ENCODE data around the gene CSNK2A1. TPM values are rescaled to one million over a fixed set of nuclear protein-coding genes. Genes with fewer than 3 reads are reported as not detected.

Gene CSNK2A1
- total RNA-seq, 4 donors from 2014 or later: 67.5 to 86.3 (median 78.9) TPM

- Histone ChIP-seq H3K4me3 (no peak overlapping the region), H3K36me3 (peaks cover 10 to 90% (median 26%) of the 10 kb centered on the region in 3 donors), H3K27me3 (no peaks in the 10 kb centered on the region), H3K27ac (no peak overlapping the region), H3K9me3 (no peaks in the 10 kb centered on the region), H3K4me1 (peaks cover 0 to 18% (median 0%) of the 10 kb centered on the region in 3 donors)
- TF ChIP-seq POLR2A (IDR thresholded peaks at IDR 0.05) (no peak), CTCF (IDR thresholded peaks at IDR 0.05) (no peak)
- DNase-seq: no peak
- intact Hi-C loops (cut with DNase I): no loop called here
- 73 to 89% methylated on average over 11 to 13 of the region's 21 CpGs for WGBS, 2 donors
Observed at GRCh38 chr20:430091-430999, 113.2 kb downstream of the CSNK2A1 start.

- Histone ChIP-seq H3K4me3 (no peak overlapping the region), H3K27ac (no peak overlapping the region), H3K27me3 (no peaks in the 10 kb centered on the region), H3K36me3 (peaks cover 8 to 96% (median 18%) of the 10 kb centered on the region in 3 donors), H3K9me3 (no peaks in the 10 kb centered on the region), H3K4me1 (peaks cover 0 to 7% (median 0%) of the 10 kb centered on the region in 3 donors)
- WGBS, 2 donors: 91 to 93% methylated on average over 5 to 7 of the region's 14 CpGs
- TF ChIP-seq CTCF (IDR thresholded peaks at IDR 0.05) (no peak), POLR2A (IDR thresholded peaks at IDR 0.05) (no peak)
- no peak for DNase-seq
- intact Hi-C loops (cut with DNase I): no loop called here
Observed at GRCh38 chr20:428658-429200, 114.9 kb downstream of the CSNK2A1 start.

DNA sequence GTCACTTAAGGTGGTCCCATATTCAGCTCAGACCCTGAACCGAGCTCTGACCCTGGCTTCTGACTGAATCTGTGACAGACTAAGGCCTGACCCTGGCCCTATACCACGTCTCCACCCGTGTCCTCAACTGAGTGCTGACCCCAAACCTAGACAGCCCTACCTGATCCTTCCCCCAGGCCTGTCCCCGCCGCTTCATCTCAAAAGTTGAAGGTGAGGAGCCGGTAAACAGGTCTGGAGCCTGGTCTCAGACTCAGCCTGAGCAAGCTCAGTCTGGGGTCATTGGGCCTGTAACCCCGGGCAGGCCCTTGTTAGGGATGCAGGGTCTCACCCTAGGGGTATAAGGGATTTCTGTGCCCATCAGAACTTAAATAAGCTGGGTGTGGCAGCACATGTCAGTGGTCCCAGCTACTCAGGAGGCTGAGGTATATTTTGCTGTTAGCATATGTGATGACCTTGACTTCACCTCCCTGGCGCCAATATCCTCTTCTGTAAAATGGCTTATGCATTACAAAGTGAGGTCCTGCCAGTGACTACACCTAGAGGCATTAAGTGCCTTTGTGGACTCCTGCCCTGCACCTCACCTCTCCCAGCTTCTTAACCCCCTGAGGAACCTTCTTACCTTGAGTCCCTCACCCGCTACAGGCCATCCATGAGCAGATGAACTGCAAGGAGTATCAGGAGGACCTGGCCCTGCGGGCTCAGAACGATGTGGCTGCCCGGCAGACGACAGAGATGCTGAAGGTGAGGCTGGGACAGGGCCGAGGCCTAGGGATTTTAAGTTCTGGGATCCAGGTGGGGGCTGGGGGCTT lies 115.5 kb downstream of the CSNK2A1 start:
- Histone ChIP-seq H3K4me1 (peaks cover 0 to under 1% (median 0%) of the 10 kb centered on the region in 3 donors), H3K9me3 (no peaks in the 10 kb centered on the region), H3K4me3 (no peak overlapping the region), H3K36me3 (peaks cover 8 to 100% (median 18%) of the 10 kb centered on the region in 3 donors), H3K27ac (no peak overlapping the region), H3K27me3 (no peaks in the 10 kb centered on the region)
- intact Hi-C loops (cut with DNase I): no loop called here
- no peak for TF ChIP-seq CTCF (IDR thresholded peaks at IDR 0.05)
- no peak for TF ChIP-seq POLR2A (IDR thresholded peaks at IDR 0.05)
- WGBS, 2 donors: 91 to 92% methylated on average over 5 to 10 of the region's 14 CpGs
- no peak for DNase-seq

DNA sequence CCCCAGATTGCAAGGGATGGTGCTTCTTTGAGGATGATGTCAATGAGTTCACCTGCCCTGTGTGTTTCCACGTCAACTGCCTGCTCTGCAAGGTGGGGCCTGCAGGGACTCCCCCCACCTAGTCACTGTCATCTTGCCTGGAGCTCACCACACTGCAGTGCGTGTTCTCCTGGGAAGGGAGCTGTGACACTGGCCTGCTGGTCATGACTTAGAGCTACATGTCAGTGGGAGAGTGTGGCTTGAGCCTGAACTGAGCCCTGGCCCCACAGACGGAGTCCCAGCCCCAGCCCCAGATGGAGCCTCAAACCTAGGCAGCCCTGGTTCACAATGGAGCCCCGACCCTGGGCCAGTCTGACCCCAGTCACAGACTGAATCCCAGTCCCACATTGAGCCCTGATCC lies 116.2 kb downstream of the CSNK2A1 start:
- Histone ChIP-seq H3K9me3 (no peaks in the 10 kb centered on the region), H3K27ac (no peak overlapping the region), H3K27me3 (no peaks in the 10 kb centered on the region), H3K4me1 (no peaks in the 10 kb centered on the region), H3K36me3 (peaks cover 14 to 100% (median 25%) of the 10 kb centered on the region in 3 donors), H3K4me3 (no peak overlapping the region)
- TF ChIP-seq POLR2A (IDR thresholded peaks at IDR 0.05): no peak
- no peak for DNase-seq
- intact Hi-C loops (cut with DNase I): no loop called here
- 95% methylated on average over 4 of the region's 4 CpGs; no CpG with 5 or more reads in 1 of the 2 donors for WGBS, 2 donors

DNA sequence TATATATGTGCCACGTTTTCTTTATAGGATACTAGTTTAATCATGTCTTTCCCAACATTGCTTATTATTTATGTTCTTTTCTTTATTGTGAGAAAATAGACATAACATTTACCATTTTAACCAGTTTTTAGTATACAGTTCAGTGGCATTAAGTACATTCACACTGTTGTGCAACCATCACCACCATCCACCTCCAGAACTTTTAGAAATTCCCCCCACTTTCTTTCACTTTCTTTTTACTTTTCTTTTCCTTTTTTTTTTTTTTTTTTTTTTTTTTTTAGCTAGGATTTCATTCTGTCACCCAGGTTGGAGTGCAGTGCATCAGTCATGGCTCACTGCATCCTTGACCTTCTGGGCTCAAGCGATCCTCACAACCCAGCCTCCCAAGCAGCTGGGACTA lies 117.0 kb downstream of the CSNK2A1 start:
- peaks cover 21 to 100% (median 31%) of the 10 kb centered on the region in 3 donors for H3K36me3 ChIP-seq
- no peaks in the 10 kb centered on the region for H3K27me3 ChIP-seq
- H3K27ac ChIP-seq: no peak overlapping the region
- TF ChIP-seq POLR2A (IDR thresholded peaks at IDR 0.05): no peak
- no peak for TF ChIP-seq CTCF (IDR thresholded peaks at IDR 0.05)
- intact Hi-C loops (cut with DNase I): no loop called here
- no peaks in the 10 kb centered on the region for H3K9me3 ChIP-seq
- H3K4me3 ChIP-seq: no peak overlapping the region
- DNase-seq: no peak
- WGBS, 2 donors: 90 to 98% methylated on average over 2 of the region's 2 CpGs
- no peaks in the 10 kb centered on the region for H3K4me1 ChIP-seq

Small RNAs within 50 kb of the gene (small RNA-seq; reads per million reads assigned to genes)
- gene RF00019: 0 reads per million in 4 donors

Other genes with a start within 250 kb of the CSNK2A1 start
- 10 to 100 TPM in 1 of 4 donors, 1 to 10 TPM in 3; 6.8 to 14.1 (median 9.2) TPM for gene ZCCHC3, start 246.2 kb downstream of the CSNK2A1 start, total RNA-seq
- 1 to 10 TPM; 2.1 to 3.8 (median 3.3) TPM for gene SOX12, start 218.2 kb downstream of the CSNK2A1 start, total RNA-seq
- 10 to 100 TPM in 1 of 4 donors, 1 to 10 TPM in 3; 3.7 to 13.8 (median 7.2) TPM for gene NRSN2, start 196.7 kb downstream of the CSNK2A1 start, total RNA-seq
- gene TRIB3, start 163.0 kb downstream of the CSNK2A1 start, total RNA-seq: 10 to 100 TPM in 3 of 4 donors, 1 to 10 TPM in 1; 6.5 to 22.0 (median 11.9) TPM
- gene RBCK1, start 135.5 kb downstream of the CSNK2A1 start, total RNA-seq: 10 to 100 TPM; 46.9 to 79.8 (median 63.2) TPM
- gene TBC1D20, start 81.3 kb downstream of the CSNK2A1 start, total RNA-seq: 10 to 100 TPM; 18.1 to 33.2 (median 26.0) TPM
- gene TCF15, start 66.5 kb upstream of the CSNK2A1 start, total RNA-seq: not detected
- 100 to 1,000 TPM in 3 of 4 donors, 10 to 100 TPM in 1; 73.4 to 158 (median 133) TPM for gene SRXN1, start 109.4 kb upstream of the CSNK2A1 start, total RNA-seq
- gene SCRT2, start 132.0 kb upstream of the CSNK2A1 start, total RNA-seq: not detected
- gene SLC52A3, start 224.7 kb upstream of the CSNK2A1 start, total RNA-seq: 10 to 100 TPM in 1 of 4 donors, 1 to 10 TPM in 2, under 1 TPM in 1; 0.57 to 10.9 (median 6.5) TPM